ENCODE results near the gene GPHN. TPM values are rescaled to one million over a fixed set of nuclear protein-coding genes. Genes with fewer than 3 reads are reported as not detected.
"Not testable (repeated sequence)": the region's sequence is repeated elsewhere in the genome, so short reads cannot be mapped to it uniquely, and the experiment has no call there.

Gene GPHN
- total RNA-seq, 4 donors from 2014 or later: 14.8 to 20.8 (median 17.0) TPM

DNA sequence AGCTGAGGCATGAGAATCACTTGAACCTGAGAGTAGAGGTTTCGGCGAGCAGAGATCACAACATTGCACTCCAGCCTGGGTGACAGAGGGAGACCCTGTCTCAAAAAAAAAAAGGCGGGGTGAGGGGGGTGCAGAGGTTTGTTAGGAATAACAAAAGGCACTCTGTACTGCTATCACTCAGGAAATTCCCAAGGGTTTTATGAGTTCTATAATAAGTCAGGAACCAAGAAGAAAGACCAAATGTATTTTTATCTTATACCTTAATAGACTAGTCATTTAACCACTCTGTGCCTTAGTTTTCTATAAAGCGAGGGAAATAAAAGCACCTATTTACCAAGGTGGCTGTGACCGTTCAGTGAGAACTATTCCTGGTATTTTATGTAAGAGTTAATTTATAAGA, 319.2 kb downstream of the GPHN start:
- WGBS, 2 donors: 93 to 95% methylated on average over 5 of the region's 5 CpGs
- no peak for TF ChIP-seq POLR2A (IDR thresholded peaks at IDR 0.05)
- TF ChIP-seq, protein P1, sequence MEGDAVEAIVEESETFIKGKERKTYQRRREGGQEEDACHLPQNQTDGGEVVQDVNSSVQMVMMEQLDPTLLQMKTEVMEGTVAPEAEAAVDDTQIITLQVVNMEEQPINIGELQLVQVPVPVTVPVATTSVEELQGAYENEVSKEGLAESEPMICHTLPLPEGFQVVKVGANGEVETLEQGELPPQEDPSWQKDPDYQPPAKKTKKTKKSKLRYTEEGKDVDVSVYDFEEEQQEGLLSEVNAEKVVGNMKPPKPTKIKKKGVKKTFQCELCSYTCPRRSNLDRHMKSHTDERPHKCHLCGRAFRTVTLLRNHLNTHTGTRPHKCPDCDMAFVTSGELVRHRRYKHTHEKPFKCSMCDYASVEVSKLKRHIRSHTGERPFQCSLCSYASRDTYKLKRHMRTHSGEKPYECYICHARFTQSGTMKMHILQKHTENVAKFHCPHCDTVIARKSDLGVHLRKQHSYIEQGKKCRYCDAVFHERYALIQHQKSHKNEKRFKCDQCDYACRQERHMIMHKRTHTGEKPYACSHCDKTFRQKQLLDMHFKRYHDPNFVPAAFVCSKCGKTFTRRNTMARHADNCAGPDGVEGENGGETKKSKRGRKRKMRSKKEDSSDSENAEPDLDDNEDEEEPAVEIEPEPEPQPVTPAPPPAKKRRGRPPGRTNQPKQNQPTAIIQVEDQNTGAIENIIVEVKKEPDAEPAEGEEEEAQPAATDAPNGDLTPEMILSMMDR (IDR thresholded peaks at IDR 0.05): no peak
- DNase-seq (ENCODE audit: low spot score in 2 of 2): no peak
- intact Hi-C loops (cut with DNase I; ENCODE audit: low total_unique reads): no loop called here
- no peak overlapping the region for H3K4me3 ChIP-seq (ENCODE audit: low read depth, poor library complexity, severe bottlenecking)

DNA sequence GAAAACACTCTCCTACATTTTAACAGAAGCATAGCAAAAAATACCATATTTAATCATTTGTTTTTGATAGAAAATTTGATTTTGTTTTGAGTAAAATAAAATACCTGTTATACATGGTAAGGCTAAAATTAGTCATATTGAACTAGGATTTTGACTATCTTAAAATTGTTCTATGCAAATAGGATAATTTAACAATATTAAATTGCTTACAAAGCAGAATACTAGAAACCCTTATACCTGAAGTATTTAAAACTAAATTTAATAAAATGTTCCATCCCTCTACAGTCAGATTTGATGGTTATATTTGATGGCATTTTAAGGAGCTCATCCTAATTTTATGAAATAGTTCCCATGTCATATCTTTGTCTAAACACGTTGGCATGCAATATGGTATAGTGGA, 323.2 kb downstream of the GPHN start:
- DNase-seq (ENCODE audit: low spot score in 2 of 2): no peak
- WGBS, 2 donors: 94 to 95% methylated on average over 1 of the region's 1 CpG
- H3K4me3 ChIP-seq (ENCODE audit: low read depth, poor library complexity, severe bottlenecking): no peak overlapping the region
- TF ChIP-seq POLR2A (IDR thresholded peaks at IDR 0.05): no peak
- TF ChIP-seq, protein P1 (IDR thresholded peaks at IDR 0.05): no peak
- intact Hi-C loops (cut with DNase I; ENCODE audit: low total_unique reads): no loop called here

DNA sequence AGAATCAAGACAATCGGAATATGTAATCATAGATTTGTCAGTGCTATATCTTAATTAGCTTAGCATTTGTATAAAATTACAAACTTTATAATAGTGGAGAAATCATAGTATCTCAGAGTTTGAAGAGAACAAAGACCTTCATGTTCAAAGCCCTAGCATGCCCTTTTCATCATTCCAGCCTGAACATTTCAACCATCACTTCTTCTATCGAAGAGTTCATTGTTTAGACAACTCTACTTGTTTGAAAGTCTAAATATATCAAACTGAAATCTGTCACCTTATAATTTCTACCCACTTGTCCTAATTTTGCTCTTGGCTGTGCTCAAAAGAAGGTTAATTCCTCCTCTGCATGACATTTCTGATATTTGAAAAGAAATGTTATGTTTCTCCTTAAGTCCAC, 325.9 kb downstream of the GPHN start:
- intact Hi-C loops (cut with DNase I; ENCODE audit: low total_unique reads): no loop called here
- no peak for DNase-seq (ENCODE audit: low spot score in 2 of 2)
- TF ChIP-seq, protein P1 (IDR thresholded peaks at IDR 0.05): no peak
- no peak for TF ChIP-seq POLR2A (IDR thresholded peaks at IDR 0.05)
- WGBS, 2 donors: 69 to 96% methylated on average over 2 of the region's 2 CpGs
- H3K4me3 ChIP-seq (ENCODE audit: low read depth, poor library complexity, severe bottlenecking): no peak overlapping the region

DNA sequence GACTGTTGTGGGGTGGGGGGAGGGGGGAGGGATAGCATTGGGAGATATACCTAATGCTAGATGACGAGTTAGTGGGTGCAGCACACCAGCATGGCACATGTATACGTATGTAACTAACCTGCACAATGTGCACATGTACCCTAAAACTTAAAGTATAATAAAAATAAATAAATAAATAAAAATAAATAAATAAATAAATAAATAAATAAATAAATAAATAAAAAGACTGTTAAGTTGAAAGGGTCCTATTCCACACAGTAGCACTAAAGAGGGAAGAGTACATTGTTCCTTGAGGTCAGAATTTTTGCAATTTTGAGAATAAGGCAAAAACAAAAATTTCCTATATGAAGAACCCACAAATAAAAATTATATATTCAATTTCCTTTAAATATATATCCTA, 329.5 kb downstream of the GPHN start:
- H3K4me3 ChIP-seq (ENCODE audit: low read depth, poor library complexity, severe bottlenecking); DNase-seq (ENCODE audit: low spot score in 2 of 2); intact Hi-C loops (cut with DNase I; ENCODE audit: low total_unique reads): not testable (repeated sequence)
- 100% methylated on average over 2 of the region's 2 CpGs for WGBS, 2 donors

DNA sequence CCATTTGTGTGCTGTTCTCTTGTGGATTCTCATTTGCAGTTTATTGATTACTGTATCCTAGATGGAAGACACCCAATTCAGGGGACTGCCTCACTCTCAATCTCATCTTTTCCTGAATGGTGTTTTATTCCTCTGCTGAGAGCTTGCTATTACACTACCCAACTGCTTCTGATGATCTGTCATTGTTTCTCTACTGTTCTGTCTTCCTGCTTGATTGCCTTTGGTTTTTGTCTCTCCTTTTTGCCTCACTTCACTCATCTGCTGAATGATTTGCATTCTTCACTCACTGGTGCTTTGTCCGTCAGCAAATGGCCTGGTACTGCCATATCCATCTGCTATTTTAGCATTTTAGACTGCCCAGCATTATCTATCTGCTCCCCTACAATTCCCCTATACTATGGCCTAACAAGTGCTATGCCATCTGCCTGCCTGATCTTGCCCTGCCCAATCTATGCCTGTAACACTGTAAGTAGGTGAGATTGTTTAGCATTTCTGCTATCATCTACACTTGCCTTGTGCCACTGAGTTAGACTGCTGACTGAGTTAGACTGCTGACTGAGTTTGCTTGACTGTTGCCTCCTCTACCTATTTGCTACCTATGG, 335.1 kb downstream of the GPHN start:
- no peak for DNase-seq (ENCODE audit: low spot score in 2 of 2)
- WGBS, 2 donors: 75 to 100% methylated on average over 1 of the region's 1 CpG
- intact Hi-C loops (cut with DNase I; ENCODE audit: low total_unique reads): no loop called here
- TF ChIP-seq, protein P1 (IDR thresholded peaks at IDR 0.05): no peak
- no peak for TF ChIP-seq POLR2A (IDR thresholded peaks at IDR 0.05)
- no peak overlapping the region for H3K4me3 ChIP-seq (ENCODE audit: low read depth, poor library complexity, severe bottlenecking)

DNA sequence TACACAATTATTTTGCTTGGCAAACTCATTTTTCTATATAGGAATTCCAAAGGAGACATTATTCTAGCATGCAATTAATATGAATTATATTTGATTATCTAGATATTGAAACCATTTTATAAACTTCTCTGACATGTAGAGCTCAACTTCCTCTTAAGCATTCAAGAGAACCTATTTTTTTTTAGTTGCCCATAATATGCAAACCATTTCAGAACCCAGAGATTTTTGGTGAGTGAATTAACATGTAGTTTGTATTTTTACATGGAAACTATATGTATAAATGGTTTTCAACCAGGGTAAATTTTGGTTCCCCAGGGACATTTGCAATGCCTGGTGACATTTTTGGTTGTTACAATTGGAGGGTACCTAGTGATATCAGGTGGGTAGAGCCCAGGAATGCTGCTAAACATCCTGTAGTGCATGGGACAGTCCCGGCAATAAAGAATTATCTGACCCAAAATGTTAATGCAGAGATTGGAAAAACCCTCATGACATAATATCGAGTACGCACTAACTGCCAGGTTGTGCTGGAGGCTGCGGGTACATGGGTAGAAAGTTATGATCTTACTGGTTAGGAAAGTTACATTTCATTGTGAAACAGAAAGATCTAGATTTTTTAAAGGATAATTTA, 342.4 kb downstream of the GPHN start:
- H3K4me3 ChIP-seq (ENCODE audit: low read depth, poor library complexity, severe bottlenecking): no peak overlapping the region
- DNase-seq (ENCODE audit: low spot score in 2 of 2): no peak
- no peak for TF ChIP-seq POLR2A (IDR thresholded peaks at IDR 0.05)
- TF ChIP-seq, protein P1 (IDR thresholded peaks at IDR 0.05): no peak
- WGBS, 2 donors: 93 to 96% methylated on average over 4 of the region's 4 CpGs
- intact Hi-C loops (cut with DNase I; ENCODE audit: low total_unique reads): no loop called here
